Subcutaneous abdominal adipose tissue (tissue), 5 donors: ENCODE measurements around the gene ALX4.

Source experiments
- H3K27ac ChIP-seq: one replicate; pipeline ENCODE4 v1.7.0; 2013; ENCODE audit warnings: low read depth, mild to moderate bottlenecking, inconsistent platforms, low read length, moderate library complexity
- H3K27me3 ChIP-seq, 5 donors: one replicate each; pipeline ENCODE4 v1.7.0; 2013; ENCODE audit warnings: low read length in 5 of 5, inconsistent platforms in 1 of 5; ENCODE audit not compliant: control insufficient read depth in 5 of 5, insufficient read depth in 4 of 5
- H3K36me3 ChIP-seq, 5 donors: one replicate each; pipeline ENCODE4 v1.7.0; 2013; ENCODE audit warnings: low read length in 5 of 5; ENCODE audit not compliant: control insufficient read depth in 5 of 5, insufficient read depth in 5 of 5
- H3K4me1 ChIP-seq, 5 donors: one replicate each; pipeline ENCODE4 v1.7.0; 2013; ENCODE audit warnings: low read length in 5 of 5, mild to moderate bottlenecking in 3 of 5, moderate library complexity in 1 of 5; ENCODE audit not compliant: control insufficient read depth in 5 of 5, insufficient read depth in 5 of 5
- H3K4me3 ChIP-seq, 5 donors: one replicate each; pipeline ENCODE4 v1.7.0; 2013; ENCODE audit warnings: low read length in 5 of 5, low read depth in 1 of 5
- H3K9ac ChIP-seq, 5 donors: one replicate each; pipeline ENCODE4 v1.7.0; 2013; ENCODE audit warnings: low read length in 5 of 5, mild to moderate bottlenecking in 4 of 5, moderate library complexity in 3 of 5
- H3K9me3 ChIP-seq, 5 donors: one replicate each; pipeline ENCODE4 v1.7.0; 2013; ENCODE audit warnings: low read length in 5 of 5; ENCODE audit not compliant: control insufficient read depth in 5 of 5
- donor health status: healthy.
- donor health status: healthy.
- donor health status: healthy.
- donor health status: healthy.
- donor health status: healthy.

The ALX4 gene

GRCh38 chr11:44338026-44338425 is 28.1 kb upstream of the ALX4 start:
- Histone ChIP-seq H3K36me3 (no peaks in the 10 kb centered on the region), H3K27ac (no peak overlapping the region), H3K27me3 (peaks cover 11 to 40% (median 20%) of the 10 kb centered on the region in 5 donors), H3K4me1 (no peaks in the 10 kb centered on the region), H3K4me3 (no peak overlapping the region), H3K9ac (no peak overlapping the region), H3K9me3 (no peaks in the 10 kb centered on the region)

GRCh38 chr11:44335919-44336318 is 26.0 kb upstream of the ALX4 start:
- Histone ChIP-seq H3K36me3 (no peaks in the 10 kb centered on the region), H3K9ac (no peak overlapping the region), H3K4me1 (no peaks in the 10 kb centered on the region), H3K27me3 (peaks cover 11 to 45% (median 20%) of the 10 kb centered on the region in 5 donors), H3K4me3 (no peak overlapping the region), H3K9me3 (no peaks in the 10 kb centered on the region), H3K27ac (no peak overlapping the region)

- no peaks in the 10 kb centered on the region for H3K4me1 ChIP-seq
- H3K9ac ChIP-seq, result no peak overlapping the region
- no peak overlapping the region for H3K4me3 ChIP-seq
- H3K27ac ChIP-seq, result no peak overlapping the region
- H3K9me3 ChIP-seq, result no peaks in the 10 kb centered on the region
- peaks cover 11 to 50% (median 21%) of the 10 kb centered on the region in 5 donors for H3K27me3 ChIP-seq
- H3K36me3 ChIP-seq, result no peaks in the 10 kb centered on the region
Observed at GRCh38 chr11:44335052-44335760, 25.3 kb upstream of the ALX4 start.

DNA sequence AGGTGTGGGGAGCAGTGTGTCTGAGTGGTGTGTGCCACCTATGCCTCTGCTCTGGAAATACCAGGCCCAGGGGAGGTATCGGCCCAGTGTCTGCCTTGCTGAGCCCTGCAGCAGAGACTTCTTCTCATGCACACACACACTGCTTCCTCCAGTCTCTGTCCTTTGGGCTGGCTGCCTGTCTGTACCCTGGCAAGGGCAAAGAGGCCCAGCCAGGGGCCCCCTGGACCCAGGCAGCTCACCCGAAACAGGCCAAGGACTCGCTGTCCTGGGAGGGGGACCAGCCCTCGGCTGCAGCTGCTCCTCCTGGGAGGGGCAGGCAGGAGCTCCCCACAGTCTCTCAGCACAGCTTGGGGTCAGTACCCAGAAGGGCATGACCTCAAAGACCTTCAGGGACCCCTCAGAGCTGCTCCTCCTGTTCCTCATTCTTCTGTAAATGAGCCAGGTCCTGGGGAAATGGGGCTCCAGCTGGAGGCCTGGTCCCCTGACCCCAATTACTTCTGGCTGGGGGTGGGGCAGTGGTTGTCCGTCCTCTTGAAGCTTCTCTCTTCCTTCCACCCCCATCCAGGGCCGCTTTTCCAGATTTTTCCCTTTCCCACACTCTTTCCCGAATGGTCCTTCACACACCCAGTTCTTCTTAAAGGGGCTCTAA is 24.5 kb upstream of the ALX4 start:
- H3K27ac ChIP-seq, result no peak overlapping the region
- H3K4me3 ChIP-seq, result no peak overlapping the region
- H3K27me3 ChIP-seq, result peaks cover 14 to 54% (median 25%) of the 10 kb centered on the region in 5 donors
- H3K36me3 ChIP-seq, result no peaks in the 10 kb centered on the region
- H3K9ac ChIP-seq, result no peak overlapping the region
- H3K9me3 ChIP-seq, result no peaks in the 10 kb centered on the region
- H3K4me1 ChIP-seq, result no peaks in the 10 kb centered on the region

GRCh38 chr11:44333271-44334218 is 23.6 kb upstream of the ALX4 start:
- no peaks in the 10 kb centered on the region for H3K36me3 ChIP-seq
- H3K4me3 ChIP-seq, result no peak overlapping the region
- peaks cover 0 to 2% (median 0%) of the 10 kb centered on the region in 5 donors for H3K9me3 ChIP-seq
- no peaks in the 10 kb centered on the region for H3K4me1 ChIP-seq
- peaks cover 11 to 53% (median 22%) of the 10 kb centered on the region in 5 donors for H3K27me3 ChIP-seq
- H3K27ac ChIP-seq, result no peak overlapping the region
- H3K9ac ChIP-seq, result no peak overlapping the region

DNA sequence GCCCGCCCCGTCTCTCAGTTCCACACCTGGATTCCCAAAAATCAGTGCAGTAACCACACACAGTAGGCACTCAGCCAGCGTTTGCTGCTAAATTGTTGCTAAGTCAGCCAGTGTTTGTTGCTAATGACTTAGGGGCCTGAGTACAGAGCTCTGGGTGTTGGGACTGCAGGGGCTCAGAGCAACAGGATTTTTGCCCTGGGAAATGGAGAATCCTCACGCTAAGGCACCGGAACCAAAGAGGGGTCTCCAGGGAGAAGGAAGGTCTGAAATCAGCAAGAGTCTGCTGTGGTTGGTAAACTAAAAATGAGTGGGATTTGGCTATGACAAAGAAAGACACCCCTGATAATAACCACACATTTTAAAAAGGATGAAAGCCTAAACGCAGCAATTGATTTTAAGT is 22.7 kb upstream of the ALX4 start:
- peaks cover 15 to 53% (median 29%) of the 10 kb centered on the region in 5 donors for H3K27me3 ChIP-seq
- no peaks in the 10 kb centered on the region for H3K36me3 ChIP-seq
- H3K4me1 ChIP-seq, result no peaks in the 10 kb centered on the region
- H3K9ac ChIP-seq, result no peak overlapping the region
- no peak overlapping the region for H3K4me3 ChIP-seq
- peaks cover 0 to 2% (median 0%) of the 10 kb centered on the region in 5 donors for H3K9me3 ChIP-seq
- H3K27ac ChIP-seq, result no peak overlapping the region

DNA sequence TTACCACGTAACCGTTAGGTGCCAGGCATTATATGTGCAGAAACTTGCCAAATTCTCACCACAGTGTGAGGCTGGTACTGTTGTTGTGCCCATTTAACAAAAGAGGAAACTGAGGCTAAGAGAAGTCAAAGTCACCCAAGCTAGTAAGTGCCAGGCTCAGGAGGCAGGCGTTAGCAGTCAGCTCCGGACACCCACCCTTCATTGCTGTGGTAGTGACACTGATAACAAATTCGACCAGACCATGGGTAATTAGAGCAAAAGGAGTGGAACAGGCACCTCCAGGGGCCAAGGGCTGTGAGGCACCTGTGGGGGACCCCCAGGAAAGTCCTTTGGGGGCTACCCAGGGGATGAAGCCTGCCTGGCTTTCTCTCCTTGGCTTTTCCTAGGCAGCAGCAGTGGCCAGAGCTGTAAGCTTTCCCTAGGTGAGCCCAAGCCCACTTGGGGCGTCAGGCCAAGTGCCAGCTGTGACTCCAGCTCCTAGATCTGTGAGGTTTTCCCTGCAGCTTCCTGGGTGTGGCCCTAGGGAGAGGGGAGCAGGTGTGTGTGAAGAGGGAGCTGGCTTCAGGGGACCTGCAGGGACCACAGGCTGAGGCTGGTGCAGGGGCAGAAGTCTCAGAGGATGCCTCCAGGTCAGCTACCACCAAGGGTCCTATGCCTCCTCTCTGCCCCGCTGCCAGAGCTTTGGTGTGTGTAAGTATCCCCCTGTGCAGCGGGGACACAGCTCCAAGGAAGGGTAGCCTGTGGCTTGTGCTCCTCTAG is 19.7 kb upstream of the ALX4 start:
- H3K36me3 ChIP-seq, result no peaks in the 10 kb centered on the region
- H3K9ac ChIP-seq, result no peak overlapping the region
- no peak overlapping the region for H3K27ac ChIP-seq
- H3K4me3 ChIP-seq, result no peak overlapping the region
- peaks cover 15 to 51% (median 44%) of the 10 kb centered on the region in 5 donors for H3K27me3 ChIP-seq
- peaks cover 0 to 8% (median 0%) of the 10 kb centered on the region in 5 donors for H3K4me1 ChIP-seq
- peaks cover 0 to 2% (median 0%) of the 10 kb centered on the region in 5 donors for H3K9me3 ChIP-seq

- Histone ChIP-seq H3K4me3 (no peak overlapping the region), H3K9me3 (peaks cover 0 to 2% (median 0%) of the 10 kb centered on the region in 5 donors), H3K4me1 (peaks cover 5 to 22% (median 11%) of the 10 kb centered on the region in 5 donors), H3K36me3 (no peaks in the 10 kb centered on the region), H3K27ac (no peak overlapping the region), H3K9ac (no peak overlapping the region), H3K27me3 (peaks cover 9 to 54% (median 40%) of the 10 kb centered on the region in 5 donors)
Observed at GRCh38 chr11:44328138-44328660, 18.3 kb upstream of the ALX4 start.

DNA sequence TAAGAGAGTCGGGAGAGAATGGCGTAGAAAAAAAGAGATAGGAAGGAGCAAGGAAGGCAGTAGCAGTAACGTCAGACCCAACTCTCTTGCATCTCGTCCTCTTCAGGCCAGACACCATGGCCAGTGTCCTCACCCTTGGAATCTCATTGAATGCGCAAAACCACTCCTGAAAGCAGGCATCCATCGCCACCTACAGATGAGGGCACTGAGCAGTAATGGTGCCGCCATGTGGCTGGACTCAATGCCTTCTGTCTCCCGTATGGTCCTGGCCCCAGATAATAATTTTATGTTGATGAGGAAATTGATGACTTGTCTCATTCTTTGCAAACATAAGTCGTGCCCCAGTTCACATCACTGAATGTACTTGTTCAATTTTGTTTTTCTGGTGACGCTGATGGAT is 17.8 kb upstream of the ALX4 start:
- Histone ChIP-seq H3K36me3 (no peaks in the 10 kb centered on the region), H3K4me3 (no peak overlapping the region), H3K27me3 (peaks cover 9 to 54% (median 40%) of the 10 kb centered on the region in 5 donors), H3K9me3 (peaks cover 0 to 2% (median 0%) of the 10 kb centered on the region in 5 donors), H3K27ac (no peak overlapping the region), H3K4me1 (peaks cover 5 to 26% (median 15%) of the 10 kb centered on the region in 5 donors), H3K9ac (no peak overlapping the region)
